ENCODE results near the gene WDR77. TPM values are rescaled to one million over a fixed set of nuclear protein-coding genes. Genes with fewer than 3 reads are reported as not detected.

Gene WDR77
- total RNA-seq, 1 donor from 2014 or later = 39.6 TPM

DNA sequence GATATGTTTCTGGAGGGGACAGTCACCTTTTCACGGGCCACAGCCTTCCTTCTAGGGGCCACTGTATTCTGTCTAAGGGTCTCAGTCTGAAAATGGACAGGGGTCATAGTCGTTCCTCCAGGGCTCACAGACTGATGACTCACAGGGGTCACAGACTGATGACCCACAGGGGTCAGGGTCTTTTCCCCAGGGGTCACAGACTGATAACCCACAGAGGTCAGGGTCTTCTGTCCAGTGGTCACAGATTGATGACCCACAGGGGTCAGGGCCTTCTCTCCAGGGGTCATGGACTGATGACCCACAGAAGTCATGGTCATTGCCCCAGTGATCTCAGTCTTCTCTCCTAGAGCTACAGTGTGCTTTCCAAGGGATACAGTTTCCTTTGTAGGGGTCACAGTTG is 34.3 kb downstream of the WDR77 start:
- H3K27ac Mint-ChIP-seq (ENCODE audit: unreplicated experiment) = no peak overlapping the region
- no peaks in the 10 kb centered on the region for H3K36me3 Mint-ChIP-seq (ENCODE audit: unreplicated experiment)
- H3K4me1 Mint-ChIP-seq (ENCODE audit: low read depth, unreplicated experiment) = no peaks in the 10 kb centered on the region
- H3K4me3 Mint-ChIP-seq (ENCODE audit: unreplicated experiment) = no peak overlapping the region
- no peaks in the 10 kb centered on the region for H3K27me3 Mint-ChIP-seq (ENCODE audit: unreplicated experiment)
- no peak for DNase-seq
- peaks cover 3% of the 10 kb centered on the region for H3K9me3 Mint-ChIP-seq (ENCODE audit: unreplicated experiment)
- TF ChIP-seq, protein P1, sequence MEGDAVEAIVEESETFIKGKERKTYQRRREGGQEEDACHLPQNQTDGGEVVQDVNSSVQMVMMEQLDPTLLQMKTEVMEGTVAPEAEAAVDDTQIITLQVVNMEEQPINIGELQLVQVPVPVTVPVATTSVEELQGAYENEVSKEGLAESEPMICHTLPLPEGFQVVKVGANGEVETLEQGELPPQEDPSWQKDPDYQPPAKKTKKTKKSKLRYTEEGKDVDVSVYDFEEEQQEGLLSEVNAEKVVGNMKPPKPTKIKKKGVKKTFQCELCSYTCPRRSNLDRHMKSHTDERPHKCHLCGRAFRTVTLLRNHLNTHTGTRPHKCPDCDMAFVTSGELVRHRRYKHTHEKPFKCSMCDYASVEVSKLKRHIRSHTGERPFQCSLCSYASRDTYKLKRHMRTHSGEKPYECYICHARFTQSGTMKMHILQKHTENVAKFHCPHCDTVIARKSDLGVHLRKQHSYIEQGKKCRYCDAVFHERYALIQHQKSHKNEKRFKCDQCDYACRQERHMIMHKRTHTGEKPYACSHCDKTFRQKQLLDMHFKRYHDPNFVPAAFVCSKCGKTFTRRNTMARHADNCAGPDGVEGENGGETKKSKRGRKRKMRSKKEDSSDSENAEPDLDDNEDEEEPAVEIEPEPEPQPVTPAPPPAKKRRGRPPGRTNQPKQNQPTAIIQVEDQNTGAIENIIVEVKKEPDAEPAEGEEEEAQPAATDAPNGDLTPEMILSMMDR (IDR thresholded peaks at IDR 0.05; ENCODE audit: partially characterized antibody, unreplicated experiment) = no peak

DNA sequence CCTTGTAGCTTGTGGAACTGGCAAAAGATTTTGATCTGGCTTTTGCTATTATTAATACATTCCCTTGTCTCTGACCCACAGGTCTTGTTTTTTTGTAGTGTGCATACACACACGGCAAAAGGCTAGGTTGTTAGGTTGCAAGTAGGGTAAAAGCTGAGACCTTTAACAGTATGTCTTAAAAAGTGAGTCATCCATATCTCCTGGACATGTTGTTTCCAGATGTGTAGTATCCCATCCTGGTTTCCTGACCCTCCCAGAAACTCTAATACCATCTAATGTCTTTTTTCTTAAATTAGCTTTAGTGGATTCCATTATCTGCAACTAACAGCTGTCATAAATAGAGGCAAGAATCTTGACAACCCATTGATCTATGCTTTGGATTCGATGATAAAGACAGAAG is 36.2 kb downstream of the WDR77 start:
- no peak for DNase-seq
- Mint-ChIP-seq H3K9me3 (ENCODE audit: unreplicated experiment) (peaks cover 3% of the 10 kb centered on the region), H3K27me3 (ENCODE audit: unreplicated experiment) (no peaks in the 10 kb centered on the region), H3K4me1 (ENCODE audit: low read depth, unreplicated experiment) (no peaks in the 10 kb centered on the region), H3K4me3 (ENCODE audit: unreplicated experiment) (no peak overlapping the region), H3K27ac (ENCODE audit: unreplicated experiment) (no peak overlapping the region), H3K36me3 (ENCODE audit: unreplicated experiment) (no peaks in the 10 kb centered on the region)
- TF ChIP-seq, protein P1 (IDR thresholded peaks at IDR 0.05; ENCODE audit: partially characterized antibody, unreplicated experiment) = no peak

DNA sequence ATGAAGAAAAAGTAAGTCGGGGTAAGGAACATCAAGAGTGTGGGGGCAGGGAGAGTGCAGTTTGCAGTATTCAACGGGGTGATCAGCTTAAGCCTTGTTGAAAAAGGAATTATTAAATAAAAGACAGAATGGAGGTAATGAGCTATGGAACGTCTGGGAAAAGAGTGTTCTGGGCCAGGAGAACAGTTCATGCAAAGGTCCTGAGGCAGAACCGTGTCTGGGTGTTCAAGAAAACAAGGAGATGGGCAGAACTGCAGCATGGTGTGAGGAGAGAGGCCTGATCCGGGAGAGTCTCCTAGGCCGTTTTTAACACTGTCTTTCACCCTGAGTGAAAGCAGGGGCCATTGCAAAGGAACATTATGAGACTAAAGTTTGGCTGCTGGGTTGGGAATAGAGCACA is 41.8 kb downstream of the WDR77 start:
- H3K4me3 Mint-ChIP-seq (ENCODE audit: unreplicated experiment) = no peak overlapping the region
- H3K4me1 Mint-ChIP-seq (ENCODE audit: low read depth, unreplicated experiment) = no peaks in the 10 kb centered on the region

DNA sequence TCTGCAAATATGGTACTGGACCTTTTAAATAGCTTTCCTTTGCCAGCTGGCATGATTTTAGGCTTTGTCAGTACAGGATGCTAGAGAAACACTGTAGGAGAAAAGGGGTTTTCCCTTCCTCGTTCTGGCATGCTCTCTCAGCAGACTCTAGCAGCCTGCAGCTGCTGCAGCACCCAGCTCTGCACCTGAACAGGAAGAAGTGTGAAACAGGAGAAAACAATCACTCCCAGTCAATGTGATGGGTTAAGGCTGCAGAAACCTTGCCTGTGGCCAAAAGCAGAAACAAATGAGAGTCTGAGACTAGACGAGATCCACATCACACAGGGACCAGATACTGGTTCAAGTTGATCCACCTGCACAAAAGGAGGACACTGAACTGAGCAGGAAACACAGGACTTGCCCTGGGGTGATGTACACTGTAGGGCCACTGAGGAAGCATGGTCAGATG is 42.7 kb downstream of the WDR77 start:
- no peaks in the 10 kb centered on the region for H3K4me1 Mint-ChIP-seq (ENCODE audit: low read depth, unreplicated experiment)

More for the DNA sequence above, 41.8 kb downstream of the WDR77 start:
- H3K36me3 Mint-ChIP-seq (ENCODE audit: unreplicated experiment) = no peaks in the 10 kb centered on the region
- TF ChIP-seq, protein P1 (IDR thresholded peaks at IDR 0.05; ENCODE audit: partially characterized antibody, unreplicated experiment) = no peak
- H3K27me3 Mint-ChIP-seq (ENCODE audit: unreplicated experiment) = no peaks in the 10 kb centered on the region
- no peak overlapping the region for H3K27ac Mint-ChIP-seq (ENCODE audit: unreplicated experiment)
- no peaks in the 10 kb centered on the region for H3K9me3 Mint-ChIP-seq (ENCODE audit: unreplicated experiment)
- no peak for DNase-seq

DNA sequence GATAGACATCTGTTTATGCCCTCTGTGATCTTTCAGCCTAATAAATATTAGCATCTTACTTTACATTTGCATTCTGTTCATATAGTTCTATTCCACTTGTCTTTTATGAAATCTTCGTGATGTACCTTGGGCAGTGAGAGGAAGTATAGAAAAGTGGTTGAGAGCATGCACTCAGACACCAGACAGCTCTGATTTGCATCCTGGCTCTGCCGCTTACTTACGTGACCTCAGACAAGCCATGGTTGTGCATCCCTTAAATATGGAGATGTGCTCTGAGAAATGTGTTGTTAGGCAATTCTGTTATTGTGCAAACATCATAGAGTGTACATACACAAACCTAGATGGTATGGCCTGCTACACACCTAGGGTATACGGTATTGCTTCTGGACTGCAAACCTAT is 44.5 kb downstream of the WDR77 start:
- Mint-ChIP-seq H3K4me1 (ENCODE audit: low read depth, unreplicated experiment) (no peaks in the 10 kb centered on the region), H3K27ac (ENCODE audit: unreplicated experiment) (no peak overlapping the region), H3K27me3 (ENCODE audit: unreplicated experiment) (no peaks in the 10 kb centered on the region), H3K4me3 (ENCODE audit: unreplicated experiment) (no peak overlapping the region), H3K9me3 (ENCODE audit: unreplicated experiment) (no peaks in the 10 kb centered on the region), H3K36me3 (ENCODE audit: unreplicated experiment) (no peaks in the 10 kb centered on the region)
- no peak for DNase-seq
- TF ChIP-seq, protein P1 (IDR thresholded peaks at IDR 0.05; ENCODE audit: partially characterized antibody, unreplicated experiment) = no peak

More for the DNA sequence above, 42.7 kb downstream of the WDR77 start:
- Mint-ChIP-seq H3K4me3 (ENCODE audit: unreplicated experiment) (no peak overlapping the region), H3K27me3 (ENCODE audit: unreplicated experiment) (no peaks in the 10 kb centered on the region), H3K36me3 (ENCODE audit: unreplicated experiment) (no peaks in the 10 kb centered on the region), H3K9me3 (ENCODE audit: unreplicated experiment) (no peaks in the 10 kb centered on the region), H3K27ac (ENCODE audit: unreplicated experiment) (no peak overlapping the region)
- DNase-seq = no peak
- TF ChIP-seq, protein P1 (IDR thresholded peaks at IDR 0.05; ENCODE audit: partially characterized antibody, unreplicated experiment) = no peak

Measured in glutamatergic neuron (in vitro differentiated cells).